ENCODE results near the gene FARS2. TPM values are rescaled to one million over a fixed set of nuclear protein-coding genes. Genes with fewer than 3 reads are reported as not detected.

Gene FARS2
- polyA plus RNA-seq, 1 donor (not counting 4 experiments of a cell fraction or from before 2014, with no cell fraction given): 21.3 TPM

DNA sequence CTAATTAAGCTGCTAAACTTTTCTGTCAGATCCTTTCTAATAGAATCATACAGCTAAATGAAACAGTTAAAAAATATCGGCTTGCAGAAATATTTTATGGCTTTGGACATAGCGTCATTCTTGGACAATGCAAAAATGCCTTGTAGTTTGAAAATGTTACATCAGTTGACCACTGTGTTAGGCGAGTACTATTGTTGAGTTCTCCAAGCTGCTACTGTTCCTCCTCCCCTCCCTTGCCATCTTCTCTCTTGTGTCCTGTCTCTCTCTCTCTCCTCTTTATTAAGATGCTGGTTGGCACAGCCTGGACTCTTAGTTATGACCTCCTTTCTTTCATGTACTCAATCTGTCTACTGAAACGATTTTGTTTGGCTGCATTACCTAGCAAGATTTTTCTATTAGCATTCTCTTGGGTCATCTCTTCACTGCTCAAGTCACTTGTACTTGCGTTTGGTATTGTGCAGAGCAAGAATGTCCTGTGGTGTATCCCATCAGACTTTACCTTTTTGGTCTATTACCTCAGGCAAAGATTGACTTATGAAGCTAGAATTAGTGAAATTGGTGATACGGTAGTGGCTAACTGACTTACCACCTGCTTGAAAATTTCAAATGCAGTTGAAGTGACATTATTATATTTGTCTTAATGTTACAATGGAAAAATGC, 127.9 kb downstream of the FARS2 start:
- no peak overlapping the region for H3K9ac ChIP-seq (ENCODE audit: control insufficient read depth, extremely low read depth, insufficient read depth, low read length)
- H3K9me1 ChIP-seq (ENCODE audit: control insufficient read depth, extremely low read depth, insufficient read depth, low read length): no peaks in the 10 kb centered on the region
- H3K9me3 ChIP-seq (ENCODE audit: control insufficient read depth, low read depth, low read length): no peaks in the 10 kb centered on the region
- no peaks in the 10 kb centered on the region for H3K4me1 ChIP-seq (ENCODE audit: control insufficient read depth, extremely low read depth, insufficient read depth, low read length)
- H3K27me3 ChIP-seq (ENCODE audit: control insufficient read depth, extremely low read depth, insufficient read depth, low read length): no peaks in the 10 kb centered on the region
- dilution Hi-C loops (cut with MboI; ENCODE audit: extremely low pct_ligation_motif_present, low sequenced_read_pairs): no loop called here
- no peak overlapping the region for H3K27ac ChIP-seq (ENCODE audit: control insufficient read depth, insufficient read depth, low read length)
- no peak overlapping the region for H3K4me3 ChIP-seq (ENCODE audit: control insufficient read depth in 2 of 3, extremely low read depth in 1 of 3, insufficient read depth in 2 of 3, low read depth in 1 of 3, low read length in 3 of 3)
- no peak overlapping the region for H3K4me2 ChIP-seq (ENCODE audit: control insufficient read depth, extremely low read depth, insufficient read depth, low read depth, low read length)
- H3K36me3 ChIP-seq (ENCODE audit: control insufficient read depth in 2 of 2, extremely low read depth in 1 of 2, insufficient read depth in 2 of 2, low read length in 2 of 2): no peaks in the 10 kb centered on the region
- FAIRE-seq (no peak), DNase-seq (ENCODE audit: low read depth, low spot score) (no peak)
- no peak overlapping the region for H2AFZ ChIP-seq (ENCODE audit: control insufficient read depth, low read length)
- peaks cover 2% of the 10 kb centered on the region for H4K20me1 ChIP-seq (ENCODE audit: control insufficient read depth, extremely low read depth, insufficient read depth, low read length)
- no peak for TF ChIP-seq EZH2 (IDR thresholded peaks at IDR 0.05; ENCODE audit: low read length)
- TF ChIP-seq, protein P1, sequence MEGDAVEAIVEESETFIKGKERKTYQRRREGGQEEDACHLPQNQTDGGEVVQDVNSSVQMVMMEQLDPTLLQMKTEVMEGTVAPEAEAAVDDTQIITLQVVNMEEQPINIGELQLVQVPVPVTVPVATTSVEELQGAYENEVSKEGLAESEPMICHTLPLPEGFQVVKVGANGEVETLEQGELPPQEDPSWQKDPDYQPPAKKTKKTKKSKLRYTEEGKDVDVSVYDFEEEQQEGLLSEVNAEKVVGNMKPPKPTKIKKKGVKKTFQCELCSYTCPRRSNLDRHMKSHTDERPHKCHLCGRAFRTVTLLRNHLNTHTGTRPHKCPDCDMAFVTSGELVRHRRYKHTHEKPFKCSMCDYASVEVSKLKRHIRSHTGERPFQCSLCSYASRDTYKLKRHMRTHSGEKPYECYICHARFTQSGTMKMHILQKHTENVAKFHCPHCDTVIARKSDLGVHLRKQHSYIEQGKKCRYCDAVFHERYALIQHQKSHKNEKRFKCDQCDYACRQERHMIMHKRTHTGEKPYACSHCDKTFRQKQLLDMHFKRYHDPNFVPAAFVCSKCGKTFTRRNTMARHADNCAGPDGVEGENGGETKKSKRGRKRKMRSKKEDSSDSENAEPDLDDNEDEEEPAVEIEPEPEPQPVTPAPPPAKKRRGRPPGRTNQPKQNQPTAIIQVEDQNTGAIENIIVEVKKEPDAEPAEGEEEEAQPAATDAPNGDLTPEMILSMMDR (optimal IDR thresholded peaks at IDR 0.05 in 1 of 3, IDR thresholded peaks at IDR 0.05 in 1 of 3, conservative IDR thresholded peaks at IDR 0.05 in 1 of 3; ENCODE audit: extremely low read depth in 1 of 3, insufficient read depth in 2 of 3, low read length in 3 of 3): no peak
- no peaks in the 10 kb centered on the region for H3K79me2 ChIP-seq (ENCODE audit: control insufficient read depth, insufficient read depth, low read length)

DNA sequence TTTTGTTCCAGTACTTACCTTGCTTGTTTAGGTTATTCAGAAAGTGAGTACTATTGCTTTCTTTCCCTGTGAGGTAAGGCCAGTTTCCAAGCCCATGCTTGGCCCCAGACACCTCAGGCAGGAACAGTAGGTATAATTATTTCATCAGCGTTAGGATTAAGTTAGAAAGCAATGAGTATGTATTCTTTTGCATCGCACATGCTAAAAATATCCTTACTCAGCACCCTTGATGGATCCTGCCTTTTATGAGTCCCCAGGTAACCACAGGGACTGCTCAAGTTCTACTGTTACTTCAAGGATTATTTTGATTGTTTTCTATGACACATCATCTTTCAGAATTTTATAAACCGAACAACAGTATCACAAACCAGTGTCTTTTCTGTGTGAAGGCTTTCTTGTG, 128.9 kb downstream of the FARS2 start:
- peaks cover 2% of the 10 kb centered on the region for H4K20me1 ChIP-seq (ENCODE audit: control insufficient read depth, extremely low read depth, insufficient read depth, low read length)
- dilution Hi-C loops (cut with MboI; ENCODE audit: extremely low pct_ligation_motif_present, low sequenced_read_pairs): no loop called here
- no peaks in the 10 kb centered on the region for H3K36me3 ChIP-seq (ENCODE audit: control insufficient read depth in 2 of 2, extremely low read depth in 1 of 2, insufficient read depth in 2 of 2, low read length in 2 of 2)
- no peak overlapping the region for H3K27ac ChIP-seq (ENCODE audit: control insufficient read depth, insufficient read depth, low read length)
- no peak for TF ChIP-seq EZH2 (IDR thresholded peaks at IDR 0.05; ENCODE audit: low read length)
- TF ChIP-seq, protein P1 (optimal IDR thresholded peaks at IDR 0.05 in 1 of 3, IDR thresholded peaks at IDR 0.05 in 1 of 3, conservative IDR thresholded peaks at IDR 0.05 in 1 of 3; ENCODE audit: extremely low read depth in 1 of 3, insufficient read depth in 2 of 3, low read length in 3 of 3): no peak
- no peak overlapping the region for H3K9ac ChIP-seq (ENCODE audit: control insufficient read depth, extremely low read depth, insufficient read depth, low read length)
- H2AFZ ChIP-seq (ENCODE audit: control insufficient read depth, low read length): no peak overlapping the region
- no peaks in the 10 kb centered on the region for H3K9me1 ChIP-seq (ENCODE audit: control insufficient read depth, extremely low read depth, insufficient read depth, low read length)
- DNase-seq (ENCODE audit: low read depth, low spot score) (no peak), FAIRE-seq (no peak)
- no peaks in the 10 kb centered on the region for H3K4me1 ChIP-seq (ENCODE audit: control insufficient read depth, extremely low read depth, insufficient read depth, low read length)
- H3K4me2 ChIP-seq (ENCODE audit: control insufficient read depth, extremely low read depth, insufficient read depth, low read depth, low read length): no peak overlapping the region
- H3K4me3 ChIP-seq (ENCODE audit: control insufficient read depth in 2 of 3, extremely low read depth in 1 of 3, insufficient read depth in 2 of 3, low read depth in 1 of 3, low read length in 3 of 3): no peak overlapping the region
- H3K27me3 ChIP-seq (ENCODE audit: control insufficient read depth, extremely low read depth, insufficient read depth, low read length): no peaks in the 10 kb centered on the region
- H3K9me3 ChIP-seq (ENCODE audit: control insufficient read depth, low read depth, low read length): no peaks in the 10 kb centered on the region
- H3K79me2 ChIP-seq (ENCODE audit: control insufficient read depth, insufficient read depth, low read length): no peaks in the 10 kb centered on the region
